Astrocyte of the hippocampus (primary cell): ENCODE data around the gene NDUFAF8.

Experiments used
- DNase-seq: peaks from one replicate; pipeline ENCODE4 v3.0.0; 2011; ENCODE audit warnings: low read depth, low spot score

NDUFAF8 gene

DNA sequence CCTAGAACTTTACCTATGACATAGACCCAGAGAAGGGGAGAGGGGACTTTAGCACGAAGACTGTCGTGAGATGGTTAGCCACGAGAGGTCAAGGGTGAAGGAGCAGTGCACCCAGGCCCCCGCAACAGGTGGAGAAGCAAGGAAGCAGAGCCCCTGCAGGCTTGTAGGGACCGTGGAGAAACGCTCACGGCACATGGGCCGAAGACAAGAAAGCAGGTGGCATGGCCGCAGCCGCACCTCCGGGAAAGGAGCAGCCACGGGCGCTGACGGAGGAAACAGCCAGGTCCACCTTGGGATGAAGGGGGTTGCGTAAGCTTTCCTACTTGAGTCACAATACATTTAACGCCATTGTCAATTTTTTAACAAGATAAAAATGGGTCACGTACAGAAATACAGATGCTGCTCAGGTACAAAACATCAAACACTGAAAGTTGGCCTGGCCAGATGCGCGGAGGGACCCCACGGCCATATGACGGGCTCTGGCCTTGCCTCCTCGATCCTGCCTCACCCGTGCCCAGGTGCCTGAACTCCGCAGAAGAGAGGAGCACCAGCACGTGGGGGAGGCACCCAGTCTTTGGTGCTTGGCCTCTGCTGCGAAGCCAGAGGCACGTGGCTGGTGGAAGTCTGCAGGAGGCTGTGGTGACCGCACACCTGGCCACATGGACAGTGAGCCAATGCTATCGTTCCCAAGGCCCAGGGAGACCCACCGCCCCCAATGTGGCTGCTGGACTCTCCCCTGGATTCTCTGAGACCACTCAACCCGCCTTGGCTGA lies 34.8 kb downstream of the NDUFAF8 start:
- DNase-seq, result no peak

DNA sequence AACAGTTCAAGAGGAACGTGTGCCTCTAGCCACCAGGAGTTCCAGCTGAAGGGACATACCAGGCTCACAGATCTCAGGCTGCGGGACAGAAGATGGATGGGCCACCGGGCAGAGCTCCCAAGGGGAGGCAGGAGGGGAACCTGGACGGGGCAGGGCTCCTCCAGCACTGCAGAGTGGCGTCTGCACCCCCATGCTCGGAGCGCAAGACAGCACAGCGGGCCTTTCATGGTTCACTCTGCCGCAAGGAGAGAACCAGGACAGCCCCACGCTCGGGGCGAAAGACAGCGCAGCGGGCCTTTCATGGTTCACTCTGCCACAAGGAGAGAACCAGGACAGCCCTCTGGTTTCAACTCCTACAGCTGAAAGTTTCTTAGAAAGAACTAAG lies 35.3 kb downstream of the NDUFAF8 start:
- no peak for DNase-seq

DNA sequence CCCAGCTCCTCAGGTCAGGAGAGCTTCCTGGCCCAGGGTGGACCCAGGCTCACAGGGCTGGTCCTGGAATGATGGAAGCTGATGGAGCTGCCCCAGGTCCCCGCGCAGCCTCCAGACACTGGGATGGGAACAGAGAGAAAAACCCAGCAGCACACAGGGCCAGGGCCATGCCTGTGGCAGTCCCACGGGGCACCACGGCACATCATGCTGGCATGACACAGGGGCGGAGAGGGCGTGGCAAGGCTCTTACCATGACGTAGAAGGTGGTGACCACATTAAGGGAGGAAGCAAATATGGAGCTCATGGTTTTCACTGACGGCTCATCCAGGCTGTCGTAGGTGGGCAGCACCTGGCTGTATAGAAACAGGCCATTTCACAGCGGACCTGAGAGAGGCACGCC lies 37.7 kb downstream of the NDUFAF8 start:
- DNase-seq, result no peak

DNA sequence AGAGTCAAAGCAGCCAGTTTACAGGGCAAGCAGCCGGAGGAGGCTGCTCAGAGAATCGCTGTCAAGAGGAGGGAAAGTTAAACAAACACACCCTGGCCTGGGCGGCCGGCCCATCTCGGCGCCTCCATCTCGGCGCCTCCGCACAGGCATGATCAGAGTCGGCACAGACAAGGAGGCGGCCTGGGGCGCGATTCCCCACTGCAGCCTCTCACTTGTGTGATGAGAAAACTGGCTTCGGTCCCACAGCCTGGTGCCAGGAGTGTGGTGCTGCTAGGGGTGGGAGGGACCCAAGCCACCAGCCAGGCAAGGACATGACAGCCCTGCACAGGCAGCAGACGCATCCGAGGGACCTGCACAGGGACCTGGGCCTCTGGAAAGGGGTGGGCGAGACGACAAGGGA lies 38.3 kb downstream of the NDUFAF8 start:
- peak; percentile 56 for DNase-seq

DNA sequence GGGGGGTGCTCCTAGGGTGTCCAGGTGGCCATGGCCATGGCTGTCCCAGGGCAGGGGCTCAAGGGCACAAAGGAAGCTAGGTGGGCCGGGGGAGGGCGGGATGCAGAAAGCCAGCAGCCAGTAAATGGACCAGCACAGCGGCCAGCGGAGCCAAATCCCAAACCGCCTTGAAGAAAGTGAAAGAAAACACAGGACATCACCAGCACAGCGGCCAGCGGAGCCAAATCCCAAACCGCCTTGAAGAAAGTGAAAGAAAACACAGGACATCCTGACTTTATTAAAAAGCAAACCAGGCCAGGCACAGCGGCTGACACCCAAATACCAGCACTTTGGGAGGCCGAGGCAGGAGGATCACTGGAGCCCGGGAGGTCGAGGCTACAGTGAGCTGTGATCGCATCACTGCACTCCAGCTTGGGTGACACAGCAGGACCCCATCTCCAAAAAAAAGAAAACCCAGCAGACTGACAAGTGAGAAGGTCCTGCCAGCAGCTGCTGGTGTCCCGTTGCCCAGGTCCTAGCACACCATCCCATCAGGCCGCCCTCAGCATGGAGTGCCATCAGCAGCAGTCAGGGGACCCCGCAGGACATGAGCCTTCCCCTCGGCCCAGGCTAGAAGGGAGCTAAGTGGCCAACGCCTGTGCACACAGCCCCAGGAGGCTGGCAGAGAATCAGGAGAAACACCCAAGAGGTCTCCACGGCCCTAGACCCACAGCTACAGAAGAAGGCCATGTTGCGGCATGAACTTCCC lies 39.0 kb downstream of the NDUFAF8 start:
- no peak for DNase-seq

DNA sequence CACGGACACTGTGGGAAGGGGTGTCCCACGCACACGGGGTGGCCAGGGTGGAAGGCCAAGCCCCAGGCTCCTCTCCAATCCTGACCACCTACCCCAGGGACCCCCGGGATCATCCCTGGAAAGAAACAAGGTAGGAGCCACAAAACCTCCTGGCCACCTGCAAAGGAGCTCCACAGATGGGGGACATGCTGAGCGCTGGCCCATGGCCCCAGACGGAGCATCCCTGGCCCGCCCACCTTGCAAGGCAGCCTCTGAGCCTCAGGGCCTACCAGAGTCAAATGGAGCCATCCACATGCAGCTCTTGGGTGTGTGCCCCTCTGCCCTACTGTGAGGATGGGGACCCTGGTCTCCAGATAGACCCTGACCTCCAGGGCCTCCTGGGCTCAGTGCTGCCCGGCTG lies 39.7 kb downstream of the NDUFAF8 start:
- DNase-seq, result no peak

DNA sequence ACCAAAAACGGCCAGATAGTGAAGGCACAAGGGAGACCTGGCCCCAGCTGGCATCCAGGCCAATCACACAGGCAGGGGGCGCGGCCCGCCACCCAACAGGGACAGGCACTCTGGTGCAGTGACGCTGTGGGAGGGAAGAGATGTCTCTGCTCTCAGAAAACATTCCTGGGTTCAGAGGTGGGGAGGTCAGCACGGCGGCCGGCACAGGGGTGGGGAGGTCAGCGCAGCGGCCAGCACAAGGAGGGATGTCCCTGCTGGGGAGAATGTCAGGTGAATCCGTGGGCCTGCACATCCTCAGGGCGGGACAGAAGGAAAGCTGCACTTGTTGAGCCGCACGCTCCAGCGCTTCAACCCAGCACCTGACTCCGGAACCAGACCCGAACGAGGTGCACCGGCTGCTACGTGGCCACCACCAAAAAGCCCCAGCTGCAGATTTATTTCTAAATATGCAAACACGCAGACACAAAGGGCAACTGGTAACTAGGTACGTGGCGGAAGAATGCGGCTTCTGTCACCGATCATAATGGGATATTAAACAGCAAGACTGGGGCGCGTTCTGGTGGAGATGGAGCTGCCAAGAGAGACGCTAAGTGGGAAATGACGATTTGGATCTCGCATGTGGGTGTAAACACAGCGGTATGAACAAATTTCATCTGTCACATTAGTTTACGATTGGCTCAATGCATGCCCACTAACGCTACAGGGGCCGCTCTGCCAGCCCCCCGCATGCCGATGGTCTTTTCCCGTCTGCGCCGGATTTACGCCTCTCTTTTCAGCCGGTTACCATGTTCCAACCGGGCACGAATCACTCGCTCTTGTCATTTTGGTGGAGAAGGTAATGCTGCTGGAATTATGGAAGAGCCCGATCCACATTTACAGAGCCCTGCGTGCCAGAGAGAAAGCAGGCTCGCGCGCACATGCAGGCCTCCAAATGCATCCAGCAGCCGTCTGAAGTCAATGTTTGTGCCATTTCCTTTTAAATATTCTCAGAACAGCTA lies 40.5 kb downstream of the NDUFAF8 start:
- DNase-seq, result no peak

DNA sequence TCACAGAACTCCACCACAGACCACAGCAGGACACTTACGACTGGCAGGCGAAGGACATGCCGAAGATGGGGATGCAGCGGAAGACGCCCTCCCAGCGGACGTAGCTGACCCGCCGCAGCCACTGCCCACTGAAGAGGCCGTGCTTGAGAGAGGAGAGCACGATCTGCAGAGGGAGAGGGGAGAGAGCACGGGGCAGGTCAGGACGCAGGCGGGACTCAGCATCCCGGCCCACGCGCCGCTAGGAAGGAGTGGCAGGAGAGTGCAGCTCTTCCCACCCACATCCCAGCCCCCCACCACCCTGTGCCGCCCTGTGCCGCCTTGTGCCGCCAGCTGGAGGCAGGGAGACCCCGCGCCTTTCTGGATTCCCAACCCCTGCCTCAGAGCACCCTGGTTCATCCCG lies 41.5 kb downstream of the NDUFAF8 start:
- DNase-seq, result no peak

DNA sequence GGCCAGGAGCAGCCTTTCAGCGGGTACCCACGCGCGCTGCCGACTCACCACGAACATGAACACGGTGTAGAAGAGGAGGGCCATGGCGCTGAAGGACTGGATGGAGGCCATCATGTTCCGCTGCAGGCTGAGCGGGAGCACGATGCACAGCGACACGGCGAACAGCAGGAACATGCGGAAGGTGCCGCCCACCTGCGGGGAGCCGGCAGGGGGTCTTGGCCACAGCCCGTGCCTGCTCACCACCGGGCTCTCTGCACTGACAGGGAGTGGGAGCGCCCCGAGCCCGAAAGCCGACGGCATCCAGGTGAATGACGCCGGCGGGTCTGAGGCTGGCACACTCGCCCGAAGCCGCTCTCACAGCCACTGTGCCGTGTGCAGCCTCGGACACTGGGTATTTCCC lies 43.0 kb downstream of the NDUFAF8 start:
- no peak for DNase-seq

DNA sequence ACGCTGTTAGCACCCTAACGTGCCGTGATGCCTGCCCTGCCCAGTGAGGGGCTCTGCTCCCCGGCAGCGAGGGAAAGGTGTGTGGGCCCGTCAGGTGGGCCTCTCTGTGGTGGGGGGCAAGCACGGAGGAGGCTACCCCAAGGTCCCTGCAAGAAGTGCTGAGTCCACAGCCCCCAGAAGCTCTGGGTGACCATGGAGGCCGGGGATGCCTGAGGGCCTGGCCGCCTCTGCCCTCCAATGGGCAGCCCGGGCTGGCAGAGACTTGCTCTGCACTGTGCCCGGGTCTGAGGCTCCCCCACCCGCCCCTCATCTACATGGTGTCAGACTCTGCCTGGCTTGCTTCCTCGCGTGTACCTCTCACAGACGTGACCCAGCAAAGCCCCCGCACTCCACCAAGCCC lies 43.8 kb downstream of the NDUFAF8 start:
- no peak for DNase-seq

DNA sequence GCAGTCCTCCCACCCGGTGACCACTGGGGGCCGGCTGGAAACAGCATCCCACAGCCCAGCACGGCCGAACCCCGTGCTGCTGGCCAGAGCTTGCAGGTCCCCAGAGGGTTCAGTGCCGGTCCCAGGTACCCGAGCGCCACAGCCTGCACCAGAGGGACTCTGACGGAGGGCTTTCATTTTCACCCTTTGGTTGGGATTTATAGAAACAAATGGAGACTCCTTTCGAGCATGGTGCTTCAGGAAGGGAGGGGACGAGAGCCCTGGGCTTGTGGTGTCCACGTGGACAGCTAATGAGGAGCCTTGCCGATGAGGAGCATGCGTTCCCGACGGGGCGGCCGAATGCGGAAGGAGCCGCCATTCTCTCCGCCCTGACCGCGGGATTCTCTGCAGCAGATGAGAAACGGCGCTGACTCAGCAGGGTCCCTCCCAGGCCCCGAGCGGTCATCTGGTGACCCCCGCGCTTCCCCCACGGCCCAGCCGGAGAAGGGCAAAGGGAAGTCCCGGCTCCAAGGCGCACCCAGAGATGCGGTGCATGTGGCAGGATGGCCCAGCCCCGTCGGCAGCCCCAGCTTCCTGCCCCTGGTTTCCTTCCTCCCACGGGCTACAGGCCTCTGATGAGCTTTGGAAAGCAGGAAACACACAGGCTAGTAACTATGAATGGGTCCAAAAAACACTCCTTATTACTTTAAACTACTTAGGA lies 46.2 kb downstream of the NDUFAF8 start:
- peak; percentile 22 for DNase-seq

DNA sequence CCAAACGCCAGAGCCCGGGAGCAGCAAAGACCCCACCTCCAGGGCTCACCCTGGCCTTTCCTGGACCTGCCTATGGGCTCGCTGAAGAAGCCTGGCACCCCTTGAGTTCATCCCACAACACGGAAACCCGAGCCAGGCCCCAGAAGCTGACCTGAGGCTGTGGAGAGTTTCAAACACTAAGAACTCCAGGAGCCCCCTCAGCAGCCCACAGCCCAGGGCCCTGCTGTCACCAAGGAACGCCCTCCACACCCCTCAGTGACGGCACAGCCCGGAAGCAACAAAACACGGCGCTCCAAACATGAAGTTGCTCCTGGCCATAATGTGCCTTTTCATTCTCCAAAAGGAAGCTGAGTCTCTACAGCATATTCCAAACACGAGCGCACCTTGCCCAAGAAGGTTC lies 46.8 kb downstream of the NDUFAF8 start:
- DNase-seq, result no peak

DNA sequence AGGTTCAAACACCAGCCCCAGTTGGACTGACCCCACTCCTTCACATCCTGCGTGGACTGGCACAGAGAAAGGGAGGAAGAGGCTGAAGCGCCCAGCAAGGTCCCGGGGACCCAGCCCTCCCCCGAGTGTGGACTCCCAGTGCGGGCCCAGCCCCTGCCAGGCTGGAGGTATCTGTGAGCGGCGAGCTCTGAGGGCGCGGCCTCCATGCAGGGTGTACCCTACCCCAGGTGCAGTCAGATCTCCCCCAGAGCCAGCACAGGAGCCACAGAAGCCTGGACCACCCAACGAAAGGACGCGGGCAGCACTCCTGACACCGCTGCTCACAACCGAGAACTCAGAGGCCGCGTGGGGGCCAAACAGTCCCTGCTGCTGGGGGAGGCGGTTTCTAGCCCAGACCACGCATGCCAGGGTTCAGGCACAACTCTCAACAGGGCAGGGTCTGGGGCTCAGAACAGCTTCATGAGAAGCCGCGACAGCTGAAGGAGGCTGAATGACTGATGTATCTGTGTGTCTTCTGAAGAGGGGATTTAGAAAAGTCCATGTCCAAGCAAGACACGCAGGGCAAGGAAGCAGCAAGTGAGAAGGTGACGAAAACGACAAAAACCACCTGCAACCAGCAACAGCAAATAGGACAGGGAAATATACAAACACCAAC lies 47.5 kb downstream of the NDUFAF8 start:
- DNase-seq, result no peak

DNA sequence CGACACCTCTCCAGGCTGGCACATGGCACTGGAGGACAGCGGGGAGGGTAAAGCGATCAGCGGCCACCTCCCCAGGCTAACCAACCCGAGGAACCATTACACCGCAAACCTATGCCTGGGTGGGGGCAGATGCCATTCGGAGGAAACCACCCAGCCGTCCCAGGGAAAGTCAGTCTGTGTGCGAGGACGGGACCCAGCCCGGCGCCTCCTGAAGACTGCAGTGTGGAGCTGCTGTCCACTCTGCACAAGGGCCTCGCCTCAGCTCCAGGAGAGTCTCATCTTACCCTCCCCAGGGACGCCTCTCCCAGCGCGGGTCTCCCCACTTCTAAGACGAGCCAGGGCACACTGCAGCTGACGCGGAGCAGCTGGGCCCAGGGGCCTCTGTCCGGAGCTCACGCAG lies 48.0 kb downstream of the NDUFAF8 start:
- no peak for DNase-seq

DNA sequence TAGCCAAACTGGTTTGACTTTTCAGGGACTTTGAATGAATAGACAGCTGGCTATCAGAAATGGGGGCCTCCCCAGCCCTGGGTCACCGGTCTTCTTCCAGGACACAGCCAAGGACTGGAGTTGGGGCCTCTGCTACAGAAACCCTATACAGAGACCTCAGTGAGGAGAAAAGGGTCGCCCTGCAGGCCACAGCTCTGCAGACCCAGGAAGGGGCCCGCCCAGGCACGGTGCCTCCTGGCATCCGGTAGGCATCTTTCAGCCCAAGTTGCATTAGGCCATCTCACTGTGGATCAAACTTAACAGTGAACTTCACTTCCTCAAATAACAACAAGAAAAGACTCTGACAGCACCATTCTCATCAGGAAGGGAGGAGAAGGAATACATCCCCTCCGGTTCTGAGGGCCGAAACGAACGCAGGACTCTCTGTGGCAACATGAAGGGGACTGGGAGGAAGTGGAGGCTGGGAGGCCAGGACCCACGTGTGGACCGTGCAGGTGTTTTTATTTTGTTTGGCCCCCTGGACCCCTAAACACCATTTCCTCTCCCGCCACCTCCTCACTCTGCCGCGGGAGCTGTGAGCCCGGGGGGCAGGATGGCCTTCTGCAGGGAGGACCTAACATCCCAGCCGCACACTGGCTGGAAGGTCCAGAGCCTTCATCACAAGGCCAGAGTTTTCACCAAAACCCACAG lies 48.8 kb downstream of the NDUFAF8 start:
- no peak for DNase-seq

DNA sequence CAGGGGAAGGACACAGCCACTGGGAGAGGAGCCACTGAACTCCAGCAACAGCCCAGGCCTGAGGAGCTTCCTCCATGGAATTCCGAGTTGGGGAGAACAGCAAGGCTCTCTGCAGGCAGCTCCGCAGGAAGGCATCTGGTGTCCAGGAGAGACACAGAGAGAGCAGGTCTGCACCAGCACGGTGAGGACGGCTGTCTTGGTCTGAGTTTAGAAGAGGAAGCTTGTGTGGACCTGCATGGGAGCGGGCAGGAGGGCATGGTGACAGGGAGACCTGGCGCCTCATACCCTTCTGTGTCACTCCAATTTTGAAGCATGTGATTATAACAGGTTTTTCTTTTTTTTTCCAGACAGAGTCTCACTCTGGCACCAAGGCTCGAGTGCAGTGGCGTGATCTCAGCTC lies 49.6 kb downstream of the NDUFAF8 start:
- DNase-seq, result no peak

DNA sequence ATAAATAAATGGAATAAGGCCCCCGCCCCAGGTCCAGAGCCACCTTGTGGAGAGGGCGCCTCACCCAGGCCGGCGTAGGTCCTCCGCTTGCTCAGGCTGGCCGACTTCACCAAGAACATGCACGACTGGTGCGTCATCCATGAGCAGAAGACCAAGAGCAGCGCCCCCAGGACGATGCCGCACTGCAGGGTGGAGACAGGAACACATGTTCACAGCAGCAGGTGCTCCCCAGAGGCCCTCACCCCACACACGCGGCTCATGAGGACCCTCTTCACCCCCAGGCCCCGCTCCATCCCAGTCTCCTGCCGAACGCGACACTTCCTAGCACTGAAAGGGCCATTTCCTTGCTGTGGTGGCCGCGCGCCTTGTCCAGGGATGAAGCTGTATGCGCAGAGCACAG lies 50.5 kb downstream of the NDUFAF8 start:
- DNase-seq, result no peak

DNA sequence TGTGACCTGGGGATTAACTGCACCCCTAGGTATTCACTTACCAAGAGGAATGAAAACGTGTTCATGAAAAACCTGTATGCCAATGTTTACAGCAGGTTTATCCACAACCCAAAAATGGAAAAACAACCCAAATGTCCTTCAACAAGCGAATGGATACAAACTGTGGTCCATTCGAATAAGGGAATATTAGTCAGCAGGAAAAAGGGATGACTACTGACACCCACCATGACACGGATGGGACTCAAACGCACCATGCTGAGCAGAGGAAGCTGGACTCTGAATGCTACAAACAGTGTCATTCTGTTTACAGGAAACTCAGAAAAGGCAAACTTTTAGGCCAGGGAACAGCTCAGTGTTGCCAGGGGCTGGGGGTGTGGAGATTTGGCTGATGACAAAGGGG lies 51.1 kb downstream of the NDUFAF8 start:
- no peak for DNase-seq
